Stimulated activated CD4-positive, alpha-beta T cell treated with anti-CD3 and anti-CD28 coated beads, Interleukin-15, amount 100 ng/mL, for 24 hours (primary cell): Measurements from ENCODE around the gene HSPB9.
"Not testable (repeated sequence)": the region's sequence is repeated elsewhere in the genome, so short reads cannot be mapped to it uniquely, and the experiment has no call there.

Experiments used
- DNase-seq: peaks from one replicate; pipeline ENCODE4 v3.0.0-alpha.2; 2020

HSPB9 gene

DNA sequence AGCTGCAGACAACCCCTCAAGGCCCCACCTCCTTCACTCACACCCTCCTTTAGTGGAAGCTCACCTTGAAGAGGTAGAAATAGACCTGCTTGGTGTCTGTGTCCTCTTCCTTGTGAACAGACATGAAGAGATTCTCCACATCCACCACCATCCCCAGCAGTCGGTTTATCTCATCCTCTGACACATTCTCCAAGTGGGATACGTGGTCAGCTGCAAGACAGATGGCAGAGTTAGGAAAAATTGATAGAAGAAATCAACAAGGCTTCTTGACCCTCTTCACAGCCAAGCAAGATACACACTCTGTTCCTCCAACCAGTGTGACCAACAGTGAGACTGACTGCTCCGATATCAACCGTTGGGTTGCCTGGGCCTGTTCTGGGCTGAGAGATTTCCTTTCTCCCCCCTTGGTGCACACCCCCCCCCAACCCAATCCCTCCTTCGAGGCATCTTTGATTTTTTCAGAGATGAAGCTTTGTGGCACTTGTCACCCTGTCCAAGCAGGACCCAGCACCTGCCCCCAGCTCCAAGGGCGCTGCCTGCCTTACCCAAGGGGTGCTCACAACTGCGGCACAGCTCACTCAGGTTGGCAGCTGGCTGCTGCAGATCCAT lies 2.3 kb upstream of the HSPB9 start:
- DNase-seq = no peak

- peak; percentile 87 for DNase-seq
Measured at GRCh38 chr17:42120770-42121769, 1.5 kb upstream of the HSPB9 start, which contains the start of gene KAT2A. KAT2A (minus strand) TSS chr17:42121367; CDS start chr17:42121304, 63 bp downstream.

DNA sequence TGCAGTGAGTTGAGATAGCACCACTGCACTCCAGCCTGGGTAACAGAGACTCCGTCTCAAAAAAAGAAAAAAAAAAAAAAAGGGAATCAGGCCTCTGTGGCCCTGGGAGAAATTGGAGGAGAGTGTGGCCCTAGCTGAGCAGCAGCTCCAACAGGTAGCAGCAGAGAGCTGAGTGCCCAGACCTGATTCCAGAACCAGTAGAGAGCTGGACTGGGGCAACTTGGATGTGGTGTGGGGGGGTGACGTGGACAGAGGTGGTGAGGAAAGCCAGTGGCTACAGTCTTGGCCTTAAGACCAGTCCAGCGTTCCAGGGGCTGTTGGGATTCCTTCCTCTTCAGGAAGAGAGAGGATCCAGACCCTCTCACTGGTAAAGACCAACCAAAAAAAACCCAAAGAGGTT lies 1.7 kb downstream of the HSPB9 start:
- DNase-seq = no peak

- no peak for DNase-seq
Measured at GRCh38 chr17:42125565-42125964, 3.0 kb downstream of the HSPB9 start.

GRCh38 chr17:42126836-42127235 lies 4.2 kb downstream of the HSPB9 start:
- DNase-seq = no peak

DNA sequence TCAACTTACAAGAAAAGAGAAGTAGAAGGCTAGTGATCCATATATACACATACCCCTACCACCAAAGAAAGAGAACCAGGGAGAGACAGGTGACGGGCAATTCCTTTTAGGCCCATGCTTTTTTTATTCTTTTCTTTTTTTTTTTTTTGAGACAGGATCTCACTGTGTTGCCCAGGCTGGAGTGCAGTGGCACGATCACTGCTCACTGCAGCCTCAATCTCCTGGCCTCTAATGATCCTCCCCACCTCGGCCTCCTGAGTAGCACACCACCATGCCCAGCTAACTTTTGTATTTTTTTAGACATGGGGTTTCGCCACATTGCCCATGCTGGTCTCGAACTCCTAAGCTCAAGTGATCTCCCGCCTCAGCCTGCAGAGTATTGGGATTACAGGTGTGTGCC lies 4.8 kb downstream of the HSPB9 start:
- no peak for DNase-seq

GRCh38 chr17:42129109-42129837 lies 6.7 kb downstream of the HSPB9 start:
- no peak for DNase-seq

GRCh38 chr17:42130310-42130936 lies 7.8 kb downstream of the HSPB9 start:
- DNase-seq = no peak

GRCh38 chr17:42131232-42131631 lies 8.6 kb downstream of the HSPB9 start:
- DNase-seq = no peak

GRCh38 chr17:42131981-42132432 lies 9.4 kb downstream of the HSPB9 start:
- no peak for DNase-seq

DNA sequence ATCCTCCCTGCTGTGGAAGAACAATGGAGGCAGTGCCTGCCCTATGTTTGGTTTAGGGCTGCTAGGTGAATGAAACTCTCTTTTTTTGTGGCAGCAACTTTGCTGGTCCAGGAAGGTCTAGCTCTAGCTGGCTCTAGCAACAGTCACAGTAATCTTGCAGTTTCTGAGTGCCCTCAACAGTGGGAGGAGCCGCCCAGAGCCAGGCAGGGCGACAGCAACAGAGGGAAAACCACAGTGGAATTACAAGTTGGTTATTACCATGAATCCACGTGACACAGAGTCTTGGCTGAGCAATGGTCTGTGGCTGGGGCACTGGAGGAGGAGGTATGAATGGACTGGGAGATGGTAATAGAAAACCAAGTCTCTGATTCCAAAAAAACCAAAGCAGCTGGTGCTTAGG lies 10.3 kb downstream of the HSPB9 start:
- peak; percentile 61 for DNase-seq

GRCh38 chr17:42133461-42134041 lies 10.9 kb downstream of the HSPB9 start:
- DNase-seq = peak; percentile 37

DNA sequence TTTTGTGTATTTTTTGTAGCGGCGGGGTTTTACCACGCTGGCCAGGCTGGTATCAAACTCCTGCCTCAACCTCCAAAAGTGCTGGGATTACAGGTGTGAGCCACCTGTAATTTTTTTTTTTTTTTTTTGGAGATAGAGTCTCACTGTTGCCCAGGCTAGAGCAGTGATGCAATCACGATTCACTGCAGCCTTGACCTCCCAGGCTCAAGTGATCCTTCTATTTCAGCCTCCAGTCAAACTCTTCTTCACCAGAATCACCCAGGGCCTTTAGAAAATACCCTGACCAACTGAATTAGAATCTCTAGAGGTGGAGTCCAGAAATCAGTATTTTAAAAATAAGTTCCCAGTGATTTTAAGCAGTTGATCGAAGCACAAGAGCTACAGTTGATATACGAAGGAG lies 12.5 kb downstream of the HSPB9 start:
- no peak for DNase-seq

GRCh38 chr17:42135664-42136653 lies 13.4 kb downstream of the HSPB9 start:
- DNase-seq = no peak

DNA sequence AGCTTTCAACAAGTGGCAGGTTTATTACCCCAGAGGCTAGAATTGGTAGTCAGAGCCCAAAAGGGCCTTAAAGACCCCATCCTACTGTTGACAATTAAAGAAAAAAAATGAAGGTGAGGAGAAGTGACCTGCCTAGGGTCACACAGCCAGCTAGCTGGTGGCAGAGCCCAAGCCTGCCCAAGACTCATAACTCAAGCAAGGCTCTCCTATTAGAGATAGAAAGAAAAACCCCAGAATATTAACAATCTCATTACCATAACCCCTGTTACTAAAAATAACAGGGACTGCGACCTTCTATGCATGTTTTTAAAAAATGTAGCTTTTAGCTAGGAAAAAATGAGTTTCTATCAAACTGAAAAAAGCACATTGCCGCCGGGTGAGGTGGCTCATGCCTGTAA lies 14.0 kb downstream of the HSPB9 start:
- DNase-seq = no peak

DNA sequence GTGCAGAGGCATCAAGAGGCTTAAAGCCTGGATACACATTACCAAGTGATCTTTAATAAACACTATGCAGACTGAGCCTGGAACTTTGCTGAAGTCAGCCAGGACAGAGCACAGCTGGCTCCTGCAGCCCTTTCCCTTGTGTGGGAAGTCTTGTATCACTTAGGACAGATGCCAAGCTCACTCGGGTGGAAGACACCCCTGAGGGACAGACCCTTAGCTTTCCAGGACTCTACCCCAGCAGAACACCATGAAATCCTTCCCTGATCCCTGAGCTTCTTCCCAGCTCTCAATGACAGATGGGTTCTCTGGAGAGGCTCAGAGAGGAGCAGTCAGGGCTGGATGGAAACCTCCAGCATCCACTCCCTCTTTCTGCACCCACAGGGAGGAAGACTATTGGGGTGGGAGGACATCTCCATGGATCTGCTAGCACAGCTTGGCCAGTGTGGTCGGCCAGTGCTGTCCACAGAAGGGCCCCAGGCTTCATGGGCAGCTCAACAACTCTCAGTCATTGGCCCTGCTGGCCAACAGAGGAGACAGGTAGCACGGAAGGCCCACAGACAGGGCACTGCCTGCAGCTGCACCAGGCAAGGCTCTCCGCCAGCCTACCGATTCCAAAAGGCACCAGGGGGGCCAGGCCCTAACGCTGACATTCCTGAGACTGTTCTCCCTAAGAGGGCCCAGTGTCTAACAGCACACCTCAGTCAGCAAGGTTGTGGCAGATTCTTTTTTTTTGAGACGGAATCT lies 16.3 kb downstream of the HSPB9 start:
- DNase-seq = no peak

DNA sequence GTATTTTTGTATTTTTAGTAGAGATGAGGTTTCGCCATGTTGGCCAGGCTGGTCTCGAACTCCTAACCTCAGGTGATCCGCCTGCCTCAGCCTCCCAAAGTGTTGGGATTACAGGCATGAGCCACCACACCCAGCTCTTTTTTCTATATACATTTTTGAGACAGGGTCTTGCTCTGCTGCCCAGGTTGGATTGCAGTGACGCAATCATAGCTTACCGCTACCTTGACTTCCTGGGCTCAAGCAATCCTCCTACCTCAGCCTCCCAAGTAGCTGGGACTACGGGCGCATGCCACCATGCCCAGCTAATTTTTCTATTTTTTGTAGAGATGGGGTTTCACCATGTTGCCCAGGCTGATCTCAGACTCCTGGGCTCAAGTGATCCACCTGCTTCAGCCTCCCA lies 18.1 kb downstream of the HSPB9 start:
- not testable (repeated sequence) for DNase-seq

- no peak for DNase-seq
Measured at GRCh38 chr17:42141382-42141781, 18.8 kb downstream of the HSPB9 start.

DNA sequence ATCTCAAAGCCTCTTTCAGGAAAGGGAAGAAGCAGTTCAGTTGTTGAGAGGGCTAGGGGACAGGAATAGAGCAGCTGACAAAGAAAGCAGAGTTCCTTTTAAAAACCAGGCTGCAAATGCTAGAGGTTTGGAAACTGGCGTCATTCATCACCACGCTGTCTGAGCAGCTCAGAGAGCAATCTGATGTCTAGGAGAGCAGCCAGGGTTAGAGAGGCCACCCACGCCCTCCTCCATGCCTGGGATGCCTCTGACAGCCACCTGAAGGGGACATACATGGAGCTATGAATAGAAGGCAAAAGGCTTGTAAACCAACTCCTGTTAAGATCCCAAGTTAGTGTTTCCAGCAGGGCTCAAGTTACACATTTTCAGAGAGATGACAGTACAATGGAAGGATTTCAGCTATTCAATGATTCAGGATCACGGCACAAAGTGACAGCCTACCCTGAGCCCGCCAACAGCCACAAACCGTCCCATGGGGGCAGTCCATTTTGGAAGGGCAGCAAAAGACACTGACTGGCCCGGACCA lies 19.8 kb downstream of the HSPB9 start:
- DNase-seq = no peak

GRCh38 chr17:42143138-42143537 lies 20.5 kb downstream of the HSPB9 start:
- DNase-seq = not testable (repeated sequence)
